WTC11 (cell line): Measurements from ENCODE around the gene DGKK.

ENCODE experiments used
- FOXP1 ChIP-seq: sonication (generic); formaldehyde crosslinking; IDR thresholded peaks from 2 replicates; pipeline ENCODE4 v1.8.0; 2022; ENCODE audit warnings: missing genetic modification reagents, mild to moderate bottlenecking, moderate library complexity, borderline replicate concordance
- ZNF396 ChIP-seq: fragments of 250-450 bp; sonication (Bioruptor Pico); IDR thresholded peaks from 2 replicates; pipeline ENCODE4 v1.8.0; 2021; ENCODE audit warnings: mild to moderate bottlenecking, moderate library complexity, borderline replicate concordance
- TF ChIP-seq, protein P1 (sequence below): fragments of 200-600 bp; IDR thresholded peaks from 2 replicates; pipeline ENCODE4 v1.8.0; 2022; ENCODE audit warnings: antibody characterized with exemption
- TF ChIP-seq, protein P2 (sequence below): fragments of 250-450 bp; sonication (Bioruptor Pico); IDR thresholded peaks from 2 replicates; pipeline ENCODE4 v1.9.0; 2021; ENCODE audit warnings: mild to moderate bottlenecking

DNA sequence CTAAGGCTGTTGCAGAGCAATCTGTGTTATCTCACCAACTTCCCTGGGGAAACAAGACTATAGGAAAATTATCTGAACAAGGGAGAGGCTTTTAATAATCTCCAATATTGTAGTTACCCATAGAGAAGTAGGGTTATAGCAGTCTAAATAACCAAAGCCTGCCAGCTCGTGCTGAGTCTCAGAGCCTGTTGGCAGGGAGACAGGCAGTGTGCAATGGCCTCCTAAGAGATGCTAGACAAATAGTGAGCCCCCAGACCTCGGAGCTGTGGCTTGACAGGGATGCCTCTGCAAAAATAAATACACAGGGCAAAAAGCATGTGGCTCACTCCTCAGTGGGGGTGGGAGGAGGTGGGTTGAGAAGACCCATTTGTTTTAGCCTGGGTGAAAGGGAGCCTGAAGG lies 76.7 kb downstream of the DGKK start:
- TF ChIP-seq, protein P1, sequence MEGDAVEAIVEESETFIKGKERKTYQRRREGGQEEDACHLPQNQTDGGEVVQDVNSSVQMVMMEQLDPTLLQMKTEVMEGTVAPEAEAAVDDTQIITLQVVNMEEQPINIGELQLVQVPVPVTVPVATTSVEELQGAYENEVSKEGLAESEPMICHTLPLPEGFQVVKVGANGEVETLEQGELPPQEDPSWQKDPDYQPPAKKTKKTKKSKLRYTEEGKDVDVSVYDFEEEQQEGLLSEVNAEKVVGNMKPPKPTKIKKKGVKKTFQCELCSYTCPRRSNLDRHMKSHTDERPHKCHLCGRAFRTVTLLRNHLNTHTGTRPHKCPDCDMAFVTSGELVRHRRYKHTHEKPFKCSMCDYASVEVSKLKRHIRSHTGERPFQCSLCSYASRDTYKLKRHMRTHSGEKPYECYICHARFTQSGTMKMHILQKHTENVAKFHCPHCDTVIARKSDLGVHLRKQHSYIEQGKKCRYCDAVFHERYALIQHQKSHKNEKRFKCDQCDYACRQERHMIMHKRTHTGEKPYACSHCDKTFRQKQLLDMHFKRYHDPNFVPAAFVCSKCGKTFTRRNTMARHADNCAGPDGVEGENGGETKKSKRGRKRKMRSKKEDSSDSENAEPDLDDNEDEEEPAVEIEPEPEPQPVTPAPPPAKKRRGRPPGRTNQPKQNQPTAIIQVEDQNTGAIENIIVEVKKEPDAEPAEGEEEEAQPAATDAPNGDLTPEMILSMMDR: no peak
- TF ChIP-seq ZNF396 (CRISPR knock-in tag) (no peak), FOXP1 (CRISPR knock-in tag) (no peak)
- TF ChIP-seq, protein P2, sequence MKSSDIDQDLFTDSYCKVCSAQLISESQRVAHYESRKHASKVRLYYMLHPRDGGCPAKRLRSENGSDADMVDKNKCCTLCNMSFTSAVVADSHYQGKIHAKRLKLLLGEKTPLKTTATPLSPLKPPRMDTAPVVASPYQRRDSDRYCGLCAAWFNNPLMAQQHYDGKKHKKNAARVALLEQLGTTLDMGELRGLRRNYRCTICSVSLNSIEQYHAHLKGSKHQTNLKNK (CRISPR knock-in tag): no peak
